ENCODE results near the gene ZNF330. TPM values are rescaled to one million over a fixed set of nuclear protein-coding genes. Genes with fewer than 3 reads are reported as not detected.

The ZNF330 gene
- total RNA-seq = 18.2 and 24.0 TPM in 2 replicates

GRCh38 chr4:141220691-141221659 lies at the start of gene ZNF330:
Gene ZNF330 (plus strand): TSS chr4:141220895. CDS start chr4:141222372, 1,477 bp downstream.

Other genes with a start within 250 kb of the ZNF330 start
- gene RNF150, start 87.4 kb upstream of the ZNF330 start, total RNA-seq = 4.1 and 7.4 TPM in 2 replicates